A673 (cell line): ENCODE data around the gene MRPS5. TPM values are rescaled to one million over a fixed set of nuclear protein-coding genes. Genes with fewer than 3 reads are reported as not detected.

Experiments used
- BruUV-seq: library from RNA; stranded (reverse); fragments of 400-500 nt; replicated peaks from 2 replicates; lab custom pipeline; 2021; lab: Mats Ljungman, UMichigan
- CTCF ChIA-PET: fragments of 300-600 bp; sonication (Branson Sonifier 250); formaldehyde crosslinking; loops from one replicate; lab custom pipeline; 2022; ENCODE audit warnings: antibody characterized with exemption; lab: Charles Lee
- POLR2A ChIA-PET: fragments of 300-600 bp; sonication (Branson Sonifier 250); formaldehyde crosslinking; loops from one replicate; lab custom pipeline; 2022; ENCODE audit warnings: antibody characterized with exemption; ENCODE audit not compliant: low non-redundant PET; lab: Charles Lee
- DNase-seq: peaks from one replicate; pipeline ENCODE4 v3.0.0-alpha.2; 2015; ENCODE audit warnings: low spot score
- H3K27ac ChIP-seq: fragments of 200-600 bp; sonication (generic); 2 replicates; pipeline ENCODE4 v1.5.1; 2016; ENCODE audit warnings: mixed run types, low read depth, mild to moderate bottlenecking, mixed read lengths, antibody characterized with exemption, low read length; ENCODE audit not compliant: poor library complexity, severe bottlenecking
- H3K27me3 ChIP-seq: fragments of 200-600 bp; sonication (generic); replicated peaks from 2 replicates; pipeline ENCODE4 v1.6.1; 2017; ENCODE audit warnings: mixed run types, low read depth, mild to moderate bottlenecking, mixed read lengths, antibody characterized with exemption, low read length; ENCODE audit not compliant: insufficient read depth, poor library complexity
- H3K36me3 ChIP-seq: fragments of 200-600 bp; sonication (generic); 2 replicates; pipeline ENCODE4 v1.6.1; 2016; ENCODE audit warnings: mixed run types, mild to moderate bottlenecking, mixed read lengths, antibody characterized with exemption, low read length; ENCODE audit not compliant: insufficient read depth, poor library complexity, severe bottlenecking
- H3K4me1 ChIP-seq: fragments of 200-600 bp; sonication (generic); 2 replicates; pipeline ENCODE4 v1.6.1; 2017; ENCODE audit warnings: mixed run types, mild to moderate bottlenecking, mixed read lengths, antibody characterized with exemption, low read length; ENCODE audit not compliant: insufficient read depth, poor library complexity, severe bottlenecking
- H3K4me3 ChIP-seq: fragments of 200-600 bp; sonication (generic); 2 replicates; pipeline ENCODE4 v1.5.1; 2016; ENCODE audit warnings: low read depth, mixed run types, mild to moderate bottlenecking, mixed read lengths, low read length; ENCODE audit not compliant: poor library complexity, severe bottlenecking
- H3K9me3 ChIP-seq: fragments of 200-600 bp; sonication (generic); 2 replicates; pipeline ENCODE4 v1.6.1; 2016; ENCODE audit warnings: mixed run types, low read depth, mild to moderate bottlenecking, mixed read lengths, antibody characterized with exemption, low read length; ENCODE audit not compliant: poor library complexity, severe bottlenecking
- EZH2 ChIP-seq: fragments of 200-600 bp; sonication (generic); IDR thresholded peaks from 2 replicates; pipeline ENCODE4 v1.6.1; 2017; ENCODE audit warnings: borderline replicate concordance, low read depth, mild to moderate bottlenecking, mixed read lengths, antibody characterized with exemption, low read length; ENCODE audit not compliant: poor library complexity, severe bottlenecking
- intact Hi-C: fragments of 100-400 bp; cut with micrococcal nuclease; formaldehyde crosslinking; loops from one replicate; pipeline ENCODE4 v1.10.0; 2022; ENCODE audit not compliant: unreplicated experiment
- total RNA-seq: library from RNA; stranded (reverse); gene quantifications from 2 replicates; pipeline ENCODE4 v1.2.3, GENCODE V29; 2021
- TF ChIP-seq, protein P1 (sequence below): fragments of 300-800, 200-600 bp; sonication (generic); conservative IDR thresholded peaks from 2 replicates; pipeline ENCODE4 v1.5.1; 2017; ENCODE audit warnings: low read depth, mild to moderate bottlenecking, antibody characterized with exemption, low read length, moderate library complexity, mixed read lengths

MRPS5 gene
- total RNA-seq, 1 experiment from 2014 or later = 103 TPM

- intact Hi-C loops = no loop called here
- CTCF ChIA-PET = no interaction called here
- TF ChIP-seq, protein P1, sequence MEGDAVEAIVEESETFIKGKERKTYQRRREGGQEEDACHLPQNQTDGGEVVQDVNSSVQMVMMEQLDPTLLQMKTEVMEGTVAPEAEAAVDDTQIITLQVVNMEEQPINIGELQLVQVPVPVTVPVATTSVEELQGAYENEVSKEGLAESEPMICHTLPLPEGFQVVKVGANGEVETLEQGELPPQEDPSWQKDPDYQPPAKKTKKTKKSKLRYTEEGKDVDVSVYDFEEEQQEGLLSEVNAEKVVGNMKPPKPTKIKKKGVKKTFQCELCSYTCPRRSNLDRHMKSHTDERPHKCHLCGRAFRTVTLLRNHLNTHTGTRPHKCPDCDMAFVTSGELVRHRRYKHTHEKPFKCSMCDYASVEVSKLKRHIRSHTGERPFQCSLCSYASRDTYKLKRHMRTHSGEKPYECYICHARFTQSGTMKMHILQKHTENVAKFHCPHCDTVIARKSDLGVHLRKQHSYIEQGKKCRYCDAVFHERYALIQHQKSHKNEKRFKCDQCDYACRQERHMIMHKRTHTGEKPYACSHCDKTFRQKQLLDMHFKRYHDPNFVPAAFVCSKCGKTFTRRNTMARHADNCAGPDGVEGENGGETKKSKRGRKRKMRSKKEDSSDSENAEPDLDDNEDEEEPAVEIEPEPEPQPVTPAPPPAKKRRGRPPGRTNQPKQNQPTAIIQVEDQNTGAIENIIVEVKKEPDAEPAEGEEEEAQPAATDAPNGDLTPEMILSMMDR = no peak
- no peak for TF ChIP-seq EZH2
- DNase-seq = no peak
- no TSS peak for BruUV-seq
- Histone ChIP-seq H3K4me1 (no peaks in the 10 kb centered on the region), H3K27me3 (peaks cover 7% of the 10 kb centered on the region), H3K4me3 (no peak overlapping the region), H3K27ac (no peak overlapping the region), H3K36me3 (no peaks in the 10 kb centered on the region), H3K9me3 (no peaks in the 10 kb centered on the region)
- POLR2A ChIA-PET = no interaction called here
Observed at GRCh38 chr2:95041824-95042442, 79.7 kb downstream of the MRPS5 start.

DNA sequence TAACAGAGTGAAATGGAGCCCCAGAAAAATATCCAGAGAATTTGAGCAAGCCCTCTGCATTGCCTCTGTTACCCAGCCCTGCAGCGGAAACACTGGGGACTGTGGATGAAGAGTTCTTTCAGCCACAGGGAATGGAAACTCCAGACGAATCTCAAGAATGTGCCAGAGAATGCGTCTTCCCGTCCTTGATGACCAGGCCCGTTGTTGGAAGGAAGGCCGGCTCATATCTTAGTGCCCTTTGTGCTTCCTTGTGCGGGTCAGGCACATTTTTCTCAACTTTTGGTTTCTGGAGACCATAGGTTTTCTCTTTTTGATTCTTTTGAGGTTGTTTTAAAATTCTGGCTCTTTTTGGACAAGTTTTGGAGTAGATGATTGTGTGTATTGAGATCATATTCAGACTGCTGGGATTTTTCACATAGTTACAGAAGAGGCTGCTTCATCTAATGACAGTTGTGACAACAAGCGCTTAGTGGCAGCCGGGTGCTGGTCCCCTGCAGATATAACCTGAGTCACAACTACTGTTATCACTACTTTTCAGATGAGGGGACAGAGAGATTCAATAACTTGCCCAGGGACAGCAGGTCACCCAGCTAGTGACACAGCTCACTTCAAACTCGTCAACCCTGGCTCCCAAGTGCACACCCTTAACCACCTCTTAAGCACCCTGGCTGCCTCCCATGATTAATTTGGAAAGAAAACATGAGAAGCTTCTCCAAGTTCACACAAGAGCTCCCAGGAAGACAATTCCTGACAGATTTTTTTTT lies 80.4 kb downstream of the MRPS5 start:
- no peak for DNase-seq
- Histone ChIP-seq H3K36me3 (no peaks in the 10 kb centered on the region), H3K4me1 (no peaks in the 10 kb centered on the region), H3K27ac (no peak overlapping the region), H3K4me3 (no peak overlapping the region), H3K27me3 (peaks cover 7% of the 10 kb centered on the region), H3K9me3 (no peaks in the 10 kb centered on the region)
- ChIA-PET POLR2A (no interaction called here), CTCF (no interaction called here)
- intact Hi-C loops = no loop called here
- TF ChIP-seq, protein P1 = no peak
- TF ChIP-seq EZH2 = no peak
- no TSS peak for BruUV-seq

GRCh38 chr2:95040426-95040825 lies 81.2 kb downstream of the MRPS5 start:
- DNase-seq = no peak
- no peaks in the 10 kb centered on the region for H3K36me3 ChIP-seq
- H3K27ac ChIP-seq = no peak overlapping the region
- intact Hi-C loops = no loop called here
- peaks cover 7% of the 10 kb centered on the region for H3K27me3 ChIP-seq
- BruUV-seq = no TSS peak
- H3K4me1 ChIP-seq = no peaks in the 10 kb centered on the region
- no peak overlapping the region for H3K4me3 ChIP-seq
- ChIA-PET POLR2A (no interaction called here), CTCF (no interaction called here)
- TF ChIP-seq, protein P1 = 0 out of 2 replicates have a peak, but pooled peaks have one; percentile 17
- no peak for TF ChIP-seq EZH2
- no peaks in the 10 kb centered on the region for H3K9me3 ChIP-seq
